Endodermal cell (in vitro differentiated cells): ENCODE results near the gene LMTK2. TPM values are rescaled to one million over a fixed set of nuclear protein-coding genes. Genes with fewer than 3 reads are reported as not detected.

Source experiments
- DNase-seq: peaks from one replicate; pipeline ENCODE4 v3.0.0-alpha.2; 2017
- H3K27ac ChIP-seq: 2 replicates; pipeline ENCODE4 v1.5.1; 2013; ENCODE audit warnings: mild to moderate bottlenecking, low read depth, low read length, moderate library complexity
- H3K27me3 ChIP-seq: 2 replicates; pipeline ENCODE4 v1.6.1; 2013; ENCODE audit warnings: mild to moderate bottlenecking, low read length, moderate library complexity; ENCODE audit not compliant: insufficient read depth, control insufficient read depth, poor library complexity, severe bottlenecking
- H3K36me3 ChIP-seq: 2 replicates; pipeline ENCODE4 v1.7.0; 2013; ENCODE audit warnings: mild to moderate bottlenecking, low read length, moderate library complexity; ENCODE audit not compliant: control insufficient read depth, insufficient read depth
- H3K4me1 ChIP-seq: one replicate; pipeline ENCODE4 v1.7.0; 2013; ENCODE audit warnings: low read length; ENCODE audit not compliant: control insufficient read depth, insufficient read depth
- H3K4me3 ChIP-seq: 2 replicates; pipeline ENCODE4 v1.5.1; 2013; ENCODE audit warnings: mild to moderate bottlenecking, low read length, moderate library complexity
- H3K9ac ChIP-seq: 2 replicates; pipeline ENCODE4 v1.6.1; 2013; ENCODE audit warnings: mild to moderate bottlenecking, low read length, moderate library complexity; ENCODE audit not compliant: poor library complexity, severe bottlenecking; ENCODE audit errors: extremely low read depth
- H3K9me3 ChIP-seq: 2 replicates; pipeline ENCODE4 v1.6.1; 2013; ENCODE audit warnings: mild to moderate bottlenecking, low read length, moderate library complexity; ENCODE audit not compliant: control insufficient read depth
- H3K27ac Mint-ChIP-seq: 2 replicates; pipeline ENCODE4 v1.8.0; 2020; ENCODE audit warnings: mixed read lengths
- H3K27me3 Mint-ChIP-seq: 2 replicates; pipeline ENCODE4 v1.8.0; 2021; ENCODE audit warnings: mild to moderate bottlenecking, mixed read lengths; ENCODE audit not compliant: insufficient read depth
- H3K36me3 Mint-ChIP-seq: 2 replicates; pipeline ENCODE4 v1.8.0; 2020; ENCODE audit warnings: low read depth, mixed read lengths
- H3K4me1 Mint-ChIP-seq: 2 replicates; pipeline ENCODE4 v1.8.0; 2020; ENCODE audit warnings: mixed read lengths
- H3K4me3 Mint-ChIP-seq: 2 replicates; pipeline ENCODE4 v1.8.0; 2020; ENCODE audit warnings: mild to moderate bottlenecking, moderate library complexity, mixed read lengths
- H3K9me3 Mint-ChIP-seq: 2 replicates; pipeline ENCODE4 v1.8.0; 2020; ENCODE audit warnings: mild to moderate bottlenecking, mixed read lengths
- WGBS, 2 experiments: methylation state at CpG; one replicate each; pipeline versions ENCODE4 v1.1.5 to v1.1.7; 2013; ENCODE audit warnings: missing lambda C conversion rate in 2 of 2, mixed read lengths in 1 of 2; ENCODE audit not compliant: insufficient coverage in 1 of 2, insufficient read length in 1 of 2; 5-methylcytosine and 5-hydroxymethylcytosine counted together
- total RNA-seq, 2 donors: library from RNA; stranded (reverse); fragmentation: NEBNext Ultra II Directional in 1 of 2; extraction: Animal tissue kit (Norgen Biotek cat#: 25700) in 1 of 2; gene quantifications; 2 replicates in 1 of 2; 3 replicates in 1 of 2; pipeline ENCODE4 v1.2.1, GENCODE V29; 2021
- TF ChIP-seq, protein P1 (sequence below): fragments of 200-600 bp; sonication (generic); conservative IDR thresholded peaks from 2 replicates; pipeline ENCODE4 v1.5.0; 2021; ENCODE audit warnings: antibody characterized with exemption, mild to moderate bottlenecking

LMTK2 gene
- total RNA-seq, 2 donors from 2014 or later, result 23.5 to 25.6 TPM

DNA sequence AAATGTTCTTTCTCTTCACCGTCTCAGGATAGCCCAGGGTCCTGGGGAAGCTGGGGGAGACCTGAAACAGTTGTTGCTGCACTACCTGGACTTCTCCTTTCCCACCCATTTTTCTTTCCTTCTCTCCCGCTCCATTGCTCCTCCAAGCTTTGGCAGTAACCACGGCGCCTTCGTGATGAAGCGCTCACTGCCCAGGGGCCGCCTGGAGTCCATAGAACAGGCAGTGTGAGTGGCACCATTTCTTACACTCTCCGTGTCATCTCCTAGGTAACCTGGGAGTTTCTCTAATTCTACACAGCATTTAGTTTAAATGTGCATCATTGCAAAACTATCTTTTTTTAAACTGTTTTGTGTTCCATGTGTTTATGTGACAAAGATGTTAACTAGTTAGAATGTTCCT lies 64.3 kb downstream of the LMTK2 start:
- Mint-ChIP-seq H3K4me3 (no peak overlapping the region), H3K9me3 (no peaks in the 10 kb centered on the region), H3K27me3 (no peaks in the 10 kb centered on the region), H3K4me1 (no peaks in the 10 kb centered on the region), H3K36me3 (peaks cover 11% of the 10 kb centered on the region), H3K27ac (peak overlapping the region; percentile 61)
- Histone ChIP-seq H3K9ac (no peak overlapping the region), H3K4me3 (no peak overlapping the region), H3K27me3 (no peaks in the 10 kb centered on the region), H3K27ac (no peak overlapping the region), H3K9me3 (no peaks in the 10 kb centered on the region), H3K4me1 (no peaks in the 10 kb centered on the region), H3K36me3 (peaks cover 25% of the 10 kb centered on the region)
- TF ChIP-seq, protein P1, sequence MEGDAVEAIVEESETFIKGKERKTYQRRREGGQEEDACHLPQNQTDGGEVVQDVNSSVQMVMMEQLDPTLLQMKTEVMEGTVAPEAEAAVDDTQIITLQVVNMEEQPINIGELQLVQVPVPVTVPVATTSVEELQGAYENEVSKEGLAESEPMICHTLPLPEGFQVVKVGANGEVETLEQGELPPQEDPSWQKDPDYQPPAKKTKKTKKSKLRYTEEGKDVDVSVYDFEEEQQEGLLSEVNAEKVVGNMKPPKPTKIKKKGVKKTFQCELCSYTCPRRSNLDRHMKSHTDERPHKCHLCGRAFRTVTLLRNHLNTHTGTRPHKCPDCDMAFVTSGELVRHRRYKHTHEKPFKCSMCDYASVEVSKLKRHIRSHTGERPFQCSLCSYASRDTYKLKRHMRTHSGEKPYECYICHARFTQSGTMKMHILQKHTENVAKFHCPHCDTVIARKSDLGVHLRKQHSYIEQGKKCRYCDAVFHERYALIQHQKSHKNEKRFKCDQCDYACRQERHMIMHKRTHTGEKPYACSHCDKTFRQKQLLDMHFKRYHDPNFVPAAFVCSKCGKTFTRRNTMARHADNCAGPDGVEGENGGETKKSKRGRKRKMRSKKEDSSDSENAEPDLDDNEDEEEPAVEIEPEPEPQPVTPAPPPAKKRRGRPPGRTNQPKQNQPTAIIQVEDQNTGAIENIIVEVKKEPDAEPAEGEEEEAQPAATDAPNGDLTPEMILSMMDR, result no peak
- no peak for DNase-seq
- WGBS, 2 experiments, result 89 to 93% methylated on average over 7 to 8 of the region's 8 CpGs

DNA sequence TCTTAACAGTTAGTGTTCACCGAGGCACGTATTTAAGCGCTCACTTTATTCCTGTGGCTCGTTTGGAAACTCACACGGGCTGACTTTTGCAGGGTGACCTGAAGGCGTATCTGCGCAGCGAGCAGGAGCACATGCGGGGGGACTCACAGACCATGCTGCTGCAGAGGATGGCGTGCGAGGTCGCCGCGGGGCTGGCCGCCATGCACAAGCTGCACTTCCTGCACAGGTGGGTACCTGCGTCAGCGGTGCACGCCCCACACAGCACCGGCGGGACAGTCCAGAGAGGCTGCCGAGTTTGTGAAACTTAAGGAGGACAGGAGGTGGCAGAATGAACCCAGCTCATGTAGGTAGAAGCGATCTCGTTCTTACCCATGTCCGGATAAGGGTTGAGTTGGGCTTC lies 64.8 kb downstream of the LMTK2 start:
- no peak overlapping the region for H3K9ac ChIP-seq

DNA sequence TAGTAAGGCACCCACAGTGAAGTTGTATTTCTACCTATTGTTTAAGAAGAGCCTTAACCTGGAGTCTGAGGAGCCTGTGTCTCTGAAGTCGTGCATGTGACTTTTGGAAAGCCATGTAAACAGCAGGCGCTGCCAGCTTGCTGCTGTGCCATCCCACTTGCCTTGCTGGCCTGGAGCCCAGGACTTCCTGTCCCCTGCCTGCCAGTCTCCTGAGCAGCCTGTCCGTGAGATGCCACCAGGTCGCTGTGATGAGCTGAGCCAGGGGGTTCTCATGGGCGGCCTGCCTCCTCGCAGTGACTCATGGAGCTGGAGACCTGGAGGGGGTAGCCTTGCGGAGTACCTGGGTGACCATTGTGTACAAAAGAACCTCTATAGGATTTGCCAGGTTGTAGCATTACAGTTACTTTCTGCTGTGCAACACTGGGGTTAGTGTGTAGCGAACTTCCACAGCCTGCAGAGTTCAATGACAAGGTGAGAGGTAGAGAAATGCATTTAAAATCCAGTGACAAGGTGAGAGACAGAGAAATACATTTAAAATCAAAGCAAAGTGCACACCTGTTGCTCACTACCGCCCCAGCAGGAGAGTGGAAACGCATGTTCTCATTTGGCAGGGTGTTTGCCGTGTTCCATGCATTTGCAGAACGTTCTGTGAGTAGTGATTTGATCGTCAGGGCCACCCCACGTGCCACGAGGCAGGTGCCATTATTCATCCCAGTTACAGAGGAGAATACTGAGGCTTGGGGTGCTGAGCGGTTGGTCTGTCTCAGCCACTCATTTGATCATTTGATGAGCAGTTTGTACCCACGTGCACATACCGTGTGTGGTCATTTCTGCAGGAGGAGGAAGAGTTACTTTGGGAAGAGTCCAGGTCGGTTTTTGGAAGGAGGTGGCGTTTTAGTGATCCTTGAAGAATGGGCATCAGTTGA lies 67.9 kb downstream of the LMTK2 start:
- H3K4me1 Mint-ChIP-seq, result peaks cover 7% of the 10 kb centered on the region
- H3K4me3 Mint-ChIP-seq, result no peak overlapping the region
- no peaks in the 10 kb centered on the region for H3K27me3 ChIP-seq
- no peak overlapping the region for H3K9ac ChIP-seq
- no peak overlapping the region for H3K4me3 ChIP-seq
- WGBS, 2 experiments, result 93 to 95% methylated on average over 17 to 20 of the region's 20 CpGs
- TF ChIP-seq, protein P1, result peak; percentile 16
- H3K9me3 Mint-ChIP-seq, result no peaks in the 10 kb centered on the region
- H3K9me3 ChIP-seq, result no peaks in the 10 kb centered on the region
- no peaks in the 10 kb centered on the region for H3K4me1 ChIP-seq
- DNase-seq, result no peak
- peaks cover 28% of the 10 kb centered on the region for H3K36me3 ChIP-seq
- H3K27me3 Mint-ChIP-seq, result no peaks in the 10 kb centered on the region
- no peak overlapping the region for H3K27ac Mint-ChIP-seq
- H3K27ac ChIP-seq, result no peak overlapping the region
- peaks cover 12% of the 10 kb centered on the region for H3K36me3 Mint-ChIP-seq

More for the DNA sequence above, 64.8 kb downstream of the LMTK2 start:
- no peak overlapping the region for H3K27ac ChIP-seq
- H3K27ac Mint-ChIP-seq, result peak overlapping the region; percentile 44
- no peaks in the 10 kb centered on the region for H3K27me3 Mint-ChIP-seq
- H3K4me1 Mint-ChIP-seq, result no peaks in the 10 kb centered on the region
- TF ChIP-seq, protein P1, result no peak
- no peaks in the 10 kb centered on the region for H3K9me3 Mint-ChIP-seq
- H3K36me3 ChIP-seq, result peaks cover 27% of the 10 kb centered on the region
- no peak overlapping the region for H3K4me3 Mint-ChIP-seq
- H3K9me3 ChIP-seq, result no peaks in the 10 kb centered on the region
- DNase-seq, result no peak
- 89 to 96% methylated on average over 16 to 24 of the region's 24 CpGs for WGBS, 2 experiments
- H3K36me3 Mint-ChIP-seq, result peaks cover 11% of the 10 kb centered on the region
- H3K4me3 ChIP-seq, result no peak overlapping the region
- no peaks in the 10 kb centered on the region for H3K27me3 ChIP-seq
- H3K4me1 ChIP-seq, result no peaks in the 10 kb centered on the region
